MM.1S (cell line): ENCODE results near the gene MESD.

Experiments used
- DNase-seq: peaks from one replicate; pipeline ENCODE4 v3.0.0-alpha.2; 2015
- H2AFZ ChIP-seq: fragments of 300-600 bp; sonication (generic); 2 replicates; pipeline ENCODE4 v1.6.0; 2016; ENCODE audit warnings: antibody characterized with exemption, low read length
- H3F3A ChIP-seq: fragments of 300-600 bp; sonication (generic); 2 replicates; pipeline ENCODE4 v1.6.1; 2016; ENCODE audit warnings: mild to moderate bottlenecking, antibody characterized with exemption, low read length, moderate library complexity, mixed read lengths; ENCODE audit not compliant: insufficient read depth
- H3K27ac ChIP-seq: fragments of 300-600 bp; sonication (generic); 2 replicates; pipeline ENCODE4 v1.5.1; 2016; ENCODE audit warnings: mild to moderate bottlenecking, low read length
- H3K27me3 ChIP-seq: fragments of 300-600 bp; sonication (generic); replicated peaks from 2 replicates; pipeline ENCODE4 v1.6.0; 2016; ENCODE audit warnings: low read length; ENCODE audit not compliant: insufficient read depth
- H3K36me3 ChIP-seq: fragments of 300-600 bp; sonication (generic); replicated peaks from 2 replicates; pipeline ENCODE4 v1.6.1; 2016; ENCODE audit warnings: mild to moderate bottlenecking, low read length, mixed read lengths; ENCODE audit not compliant: insufficient read depth
- H3K4me1 ChIP-seq: fragments of 300-600 bp; sonication (generic); 2 replicates; pipeline ENCODE4 v1.6.1; 2016; ENCODE audit warnings: low read length, mixed read lengths
- H3K4me2 ChIP-seq: fragments of 300-600 bp; sonication (generic); 2 replicates; pipeline ENCODE4 v1.6.0; 2016; ENCODE audit warnings: low read depth, low read length
- H3K4me3 ChIP-seq: fragments of 300-600 bp; sonication (generic); 2 replicates; pipeline ENCODE4 v1.5.1; 2016; ENCODE audit warnings: low read length, mixed read lengths
- H3K79me2 ChIP-seq: fragments of 300-600 bp; sonication (generic); 2 replicates; pipeline ENCODE4 v1.6.1; 2016; ENCODE audit warnings: mixed run types, low read length, mixed read lengths
- H3K9ac ChIP-seq: fragments of 300-600 bp; sonication (generic); 2 replicates; pipeline ENCODE4 v1.6.1; 2016; ENCODE audit warnings: low read length, mixed read lengths
- H3K9me2 ChIP-seq: fragments of 300-600 bp; sonication (generic); replicated peaks from 2 replicates; pipeline ENCODE4 v1.6.1; 2016; ENCODE audit warnings: mild to moderate bottlenecking, low read length, mixed read lengths; ENCODE audit not compliant: insufficient read depth
- H3K9me3 ChIP-seq: fragments of 300-600 bp; sonication (generic); replicated peaks from 2 replicates; pipeline ENCODE4 v1.6.1; 2016; ENCODE audit warnings: mild to moderate bottlenecking, low read length, mixed read lengths; ENCODE audit not compliant: insufficient read depth
- H4K20me1 ChIP-seq: fragments of 300-600 bp; sonication (generic); 2 replicates; pipeline ENCODE4 v1.6.1; 2016; ENCODE audit warnings: mild to moderate bottlenecking, low read length, moderate library complexity, mixed read lengths; ENCODE audit not compliant: insufficient read depth
- CTCF ChIP-seq: fragments of 300-600 bp; sonication (generic); IDR thresholded peaks from 2 replicates; pipeline ENCODE4 v1.5.1; 2016; ENCODE audit warnings: antibody characterized with exemption, low read length, mixed read lengths
- EZH2 ChIP-seq: fragments of 300-600 bp; sonication (generic); optimal IDR thresholded peaks from 2 replicates; pipeline ENCODE3; 2017; ENCODE audit warnings: low read depth, mild to moderate bottlenecking, antibody characterized with exemption, low read length, mixed read lengths
- EZH2phosphoT487 ChIP-seq: fragments of 300-600 bp; sonication (generic); IDR thresholded peaks from 2 replicates; pipeline ENCODE4 v1.6.1; 2018; ENCODE audit warnings: antibody characterized with exemption, low read length

The MESD gene

GRCh38 chr15:80950291-80951078 lies 39.1 kb downstream of the MESD start:
- H3K9me2 ChIP-seq: no peaks in the 10 kb centered on the region
- no peaks in the 10 kb centered on the region for H3K36me3 ChIP-seq
- H3F3A ChIP-seq: no peaks in the 10 kb centered on the region
- no peaks in the 10 kb centered on the region for H3K27me3 ChIP-seq
- H2AFZ ChIP-seq: no peak overlapping the region
- no peak overlapping the region for H3K4me3 ChIP-seq
- no peak overlapping the region for H3K9ac ChIP-seq
- TF ChIP-seq CTCF: no peak
- TF ChIP-seq EZH2phosphoT487: no peak
- TF ChIP-seq EZH2: no peak
- no peak overlapping the region for H3K4me2 ChIP-seq
- H3K27ac ChIP-seq: no peak overlapping the region
- no peaks in the 10 kb centered on the region for H3K9me3 ChIP-seq
- H3K79me2 ChIP-seq: no peaks in the 10 kb centered on the region
- no peaks in the 10 kb centered on the region for H3K4me1 ChIP-seq
- no peak for DNase-seq
- no peaks in the 10 kb centered on the region for H4K20me1 ChIP-seq

- Histone ChIP-seq H3K9ac (no peak overlapping the region), H3K9me3 (no peaks in the 10 kb centered on the region), H3K4me2 (no peak overlapping the region), H3K27me3 (no peaks in the 10 kb centered on the region), H3K4me3 (no peak overlapping the region), H3K4me1 (no peaks in the 10 kb centered on the region), H2AFZ (no peak overlapping the region), H3K36me3 (no peaks in the 10 kb centered on the region), H3K79me2 (no peaks in the 10 kb centered on the region), H3F3A (no peaks in the 10 kb centered on the region), H3K9me2 (no peaks in the 10 kb centered on the region), H3K27ac (no peak overlapping the region), H4K20me1 (no peaks in the 10 kb centered on the region)
- no peak for TF ChIP-seq CTCF
- no peak for TF ChIP-seq EZH2phosphoT487
- no peak for TF ChIP-seq EZH2
- DNase-seq: no peak
Measured at GRCh38 chr15:80949756-80950155, 39.9 kb downstream of the MESD start.

- H4K20me1 ChIP-seq: no peaks in the 10 kb centered on the region
- no peak overlapping the region for H3K9ac ChIP-seq
- H3K79me2 ChIP-seq: no peaks in the 10 kb centered on the region
- DNase-seq: no peak
- H3K4me1 ChIP-seq: no peaks in the 10 kb centered on the region
- H3F3A ChIP-seq: no peaks in the 10 kb centered on the region
- H3K4me2 ChIP-seq: no peak overlapping the region
- H3K9me2 ChIP-seq: no peaks in the 10 kb centered on the region
- no peaks in the 10 kb centered on the region for H3K9me3 ChIP-seq
- no peaks in the 10 kb centered on the region for H3K27me3 ChIP-seq
- H3K4me3 ChIP-seq: no peak overlapping the region
- H2AFZ ChIP-seq: no peak overlapping the region
- H3K27ac ChIP-seq: no peak overlapping the region
- H3K36me3 ChIP-seq: no peaks in the 10 kb centered on the region
- TF ChIP-seq EZH2phosphoT487 (no peak), EZH2 (no peak), CTCF (no peak)
Measured at GRCh38 chr15:80948651-80949292, 40.8 kb downstream of the MESD start.
